ENCODE measurements around the gene CLASRP.
A peak's percentile ranks its signal among the peaks of the same experiment; 100 is the strongest.

Gene CLASRP

DNA sequence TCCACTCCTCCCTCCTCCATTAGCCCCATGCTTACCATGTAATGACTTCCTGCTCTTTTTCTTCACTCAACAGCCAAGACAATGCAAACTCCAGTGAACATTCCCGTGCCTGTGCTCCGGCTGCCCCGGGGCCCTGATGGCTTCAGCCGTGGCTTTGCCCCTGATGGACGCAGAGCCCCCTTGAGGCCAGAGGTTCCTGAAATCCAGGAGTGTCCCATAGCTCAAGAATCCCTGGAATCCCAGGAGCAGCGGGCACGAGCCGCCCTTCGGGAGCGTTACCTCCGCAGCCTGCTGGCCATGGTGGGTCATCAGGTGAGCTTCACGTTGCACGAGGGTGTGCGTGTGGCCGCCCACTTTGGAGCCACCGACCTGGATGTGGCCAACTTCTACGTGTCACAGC is 51.2 kb downstream of the CLASRP start:
- DNase-seq, result no peak

GRCh38 chr19:45090606-45091005 is 51.8 kb downstream of the CLASRP start:
- no peak for DNase-seq

- peak; percentile 99 for DNase-seq
These were observed 52.4 kb downstream of the CLASRP start for GRCh38 chr19:45091031-45091923.

- peak; percentile 93 for DNase-seq
These were observed 54.2 kb downstream of the CLASRP start, which contains the start of gene PPP1R37 for GRCh38 chr19:45092747-45093678. TSS of gene PPP1R37 (plus strand) at chr19:45093179. CDS start at chr19:45093326, 147 bp downstream.

DNA sequence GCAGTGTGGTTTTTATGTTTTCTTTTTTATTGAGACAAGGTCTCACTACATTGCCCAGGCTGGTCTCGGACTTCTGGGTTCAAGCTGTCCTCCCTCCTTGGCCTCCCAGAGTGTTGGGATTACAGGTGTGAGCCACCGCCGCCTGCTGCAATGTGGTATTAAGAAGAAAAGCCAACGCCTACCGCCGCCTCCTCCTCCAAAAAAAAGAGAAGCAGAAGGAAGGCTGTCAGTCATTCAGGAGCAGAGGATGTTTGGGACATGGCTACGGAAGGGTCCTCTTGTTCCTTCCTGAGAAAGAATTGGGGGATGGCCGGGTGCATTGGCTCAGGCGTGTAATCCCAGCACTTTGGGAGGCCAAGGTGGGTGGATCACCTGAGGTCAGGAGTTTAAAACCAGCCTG is 55.3 kb downstream of the CLASRP start:
- DNase-seq, result no peak

DNA sequence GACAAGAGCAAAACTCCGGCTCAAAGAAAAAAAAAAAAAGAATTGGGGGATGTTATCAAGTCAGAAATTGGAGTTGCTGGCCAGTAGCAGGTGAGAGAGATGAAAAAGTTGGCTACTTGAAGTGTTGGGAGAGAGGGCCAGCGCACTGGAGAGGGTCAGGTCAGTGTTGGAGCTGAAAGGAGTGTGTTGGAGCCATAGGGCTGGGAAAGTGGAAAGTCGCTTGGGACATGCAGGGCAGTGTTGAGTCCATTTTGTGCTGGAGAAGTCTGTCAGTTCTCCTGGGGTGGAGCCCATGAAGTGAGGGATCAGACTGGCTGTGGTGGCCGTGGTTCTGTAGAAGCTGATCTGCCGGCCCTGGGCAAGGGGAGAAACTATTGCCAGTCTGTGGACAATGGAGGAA is 55.9 kb downstream of the CLASRP start:
- no peak for DNase-seq

- no peak for DNase-seq
These were observed 56.9 kb downstream of the CLASRP start for GRCh38 chr19:45095496-45096413.

DNA sequence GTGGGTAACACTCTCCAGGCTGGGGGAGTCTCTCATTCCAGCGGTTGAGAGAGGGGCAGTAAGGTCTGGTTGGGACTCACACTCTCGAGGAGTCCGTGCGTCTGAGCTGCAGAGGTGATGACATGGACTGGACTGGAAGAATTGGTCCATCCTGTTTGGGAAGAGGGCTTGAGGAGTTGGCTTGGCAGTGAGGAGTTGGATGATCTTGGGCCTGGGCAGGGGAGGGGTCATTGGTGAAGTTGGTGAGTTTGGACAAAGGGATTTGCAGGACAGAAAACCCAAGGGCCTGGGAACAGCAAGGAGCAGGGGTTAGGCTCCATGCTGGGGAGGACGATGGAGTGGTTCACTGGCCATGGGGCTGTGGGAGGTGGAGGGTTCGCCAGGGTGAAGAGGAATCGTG is 57.9 kb downstream of the CLASRP start:
- no peak for DNase-seq

GRCh38 chr19:45097450-45097775 is 58.6 kb downstream of the CLASRP start:
- DNase-seq, result no peak

DNA sequence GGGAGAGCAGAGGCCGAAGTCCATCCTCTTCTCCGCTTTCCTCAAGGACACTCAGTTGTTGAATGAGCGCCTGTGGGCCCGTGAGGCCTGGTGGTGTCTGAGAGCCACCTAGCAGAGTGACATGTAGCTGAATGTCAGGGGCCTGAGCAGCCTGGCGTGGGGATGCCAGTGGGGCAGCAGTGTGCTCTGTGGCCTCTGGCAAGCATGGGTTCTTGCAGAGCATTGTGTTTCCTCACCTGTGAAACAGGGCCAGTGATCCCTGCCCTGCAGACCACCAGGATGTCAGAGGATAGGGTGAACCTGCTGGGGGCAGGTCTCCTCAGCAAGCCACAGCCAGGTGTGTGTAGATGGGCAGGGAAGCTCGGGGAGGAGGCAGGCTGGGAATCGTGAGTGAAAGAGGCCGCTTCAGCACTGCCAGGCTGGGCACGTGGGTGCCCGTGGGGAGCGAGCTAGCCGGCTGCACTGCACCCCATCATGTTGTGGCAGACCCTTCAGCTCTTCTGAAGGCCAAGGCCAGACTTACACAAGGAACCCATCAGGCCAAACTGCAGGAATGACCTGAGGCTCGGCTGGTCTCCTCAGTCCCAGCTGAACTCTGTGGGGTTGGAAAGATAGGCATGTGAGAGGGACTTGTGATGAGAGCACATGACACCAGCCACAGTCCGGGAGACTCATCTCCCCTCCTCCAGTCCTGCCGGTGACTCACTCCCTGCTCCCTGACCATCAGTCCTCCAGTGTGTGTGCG is 59.1 kb downstream of the CLASRP start:
- DNase-seq, result no peak

DNA sequence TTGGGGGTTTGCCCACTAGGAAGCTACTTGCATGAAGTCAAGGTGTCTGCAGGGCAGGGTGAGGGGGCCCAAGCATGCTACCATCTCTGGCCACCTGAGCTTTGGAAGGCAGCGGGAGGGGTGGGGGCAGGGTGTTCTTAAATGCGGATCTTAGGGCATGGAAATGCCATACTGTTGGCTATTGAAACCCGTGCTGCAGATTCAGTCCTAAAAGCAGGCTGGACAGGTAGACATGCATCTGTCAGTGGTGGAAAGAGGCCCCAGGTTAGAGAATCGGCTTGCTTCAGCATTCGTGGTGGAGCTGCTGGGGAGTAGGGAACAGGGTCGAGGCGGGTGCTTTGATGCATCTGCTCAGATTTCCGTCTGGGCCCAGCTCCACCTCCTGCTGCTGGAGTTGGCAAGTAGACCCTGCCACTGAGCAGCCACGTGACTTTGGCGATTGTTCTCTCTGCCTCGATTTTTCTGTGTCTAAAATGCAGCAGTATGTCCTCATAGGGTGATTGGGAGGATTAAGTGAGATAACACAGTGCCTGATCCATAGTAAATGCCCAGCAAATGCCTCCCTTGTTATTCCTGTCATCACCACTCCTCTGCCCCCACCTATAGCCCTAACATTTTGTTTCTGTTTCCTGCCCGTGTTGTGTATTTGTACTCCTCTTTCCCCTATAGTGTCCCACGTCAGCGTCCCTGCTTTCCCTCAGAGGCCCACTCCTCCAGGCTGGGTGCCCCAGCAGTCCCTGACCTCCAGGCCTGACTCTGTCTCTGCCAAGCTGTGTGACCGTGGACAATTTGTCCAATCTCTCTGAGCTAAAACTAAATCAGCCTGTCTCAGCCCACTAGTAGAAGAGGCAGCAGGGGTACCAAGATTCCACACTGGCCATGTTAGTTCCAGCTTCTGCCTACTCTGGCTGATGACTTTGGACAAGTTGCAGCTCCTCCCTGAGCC is 59.9 kb downstream of the CLASRP start:
- no peak for DNase-seq

GRCh38 chr19:45099467-45100191 is 60.8 kb downstream of the CLASRP start:
- no peak for DNase-seq

DNA sequence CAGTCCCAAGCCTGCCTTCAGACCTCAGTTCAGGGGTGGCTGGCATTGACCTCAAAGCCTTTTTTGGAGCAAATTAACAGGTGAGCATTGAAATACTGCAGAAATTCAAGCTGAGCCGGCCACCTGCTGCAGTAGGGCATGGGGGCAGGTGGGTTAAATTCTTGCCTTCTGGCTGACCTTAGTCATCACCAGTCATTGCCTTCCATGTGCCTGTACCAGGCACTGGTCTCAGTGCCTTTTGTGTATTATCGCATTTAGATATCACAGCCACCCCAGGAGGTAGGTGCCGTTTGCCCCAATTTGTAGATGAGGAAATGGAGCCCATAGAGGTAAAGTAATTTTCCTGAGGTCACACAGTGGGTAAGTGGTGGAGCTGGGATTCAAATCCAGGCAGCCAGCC is 61.4 kb downstream of the CLASRP start:
- DNase-seq, result no peak

- DNase-seq, result no peak
These were observed 62.0 kb downstream of the CLASRP start for GRCh38 chr19:45100846-45101252.

- no peak for DNase-seq
These were observed 63.0 kb downstream of the CLASRP start for GRCh38 chr19:45101806-45102205.

GRCh38 chr19:45102481-45102880 is 63.6 kb downstream of the CLASRP start:
- DNase-seq, result no peak

DNA sequence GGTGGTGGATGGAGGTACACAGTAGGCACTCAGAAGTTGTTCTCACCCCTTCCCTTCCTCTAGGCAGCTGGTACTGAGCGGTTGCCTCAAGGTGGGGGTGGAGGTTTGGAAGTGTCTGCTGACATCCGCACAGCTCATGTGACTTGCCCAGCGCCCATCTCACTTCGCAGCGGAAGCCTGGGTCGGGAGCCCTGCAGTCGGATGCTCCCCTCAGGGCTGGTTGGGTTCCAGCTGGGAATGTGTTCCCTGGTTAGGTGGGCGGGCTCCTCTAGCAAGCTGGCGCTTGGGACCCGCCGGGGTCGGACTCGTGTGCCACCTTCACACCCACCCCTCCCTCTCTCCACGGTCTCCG is 64.3 kb downstream of the CLASRP start:
- DNase-seq, result no peak

GRCh38 chr19:45103508-45104319 is 64.9 kb downstream of the CLASRP start:
- no peak for DNase-seq

DNA sequence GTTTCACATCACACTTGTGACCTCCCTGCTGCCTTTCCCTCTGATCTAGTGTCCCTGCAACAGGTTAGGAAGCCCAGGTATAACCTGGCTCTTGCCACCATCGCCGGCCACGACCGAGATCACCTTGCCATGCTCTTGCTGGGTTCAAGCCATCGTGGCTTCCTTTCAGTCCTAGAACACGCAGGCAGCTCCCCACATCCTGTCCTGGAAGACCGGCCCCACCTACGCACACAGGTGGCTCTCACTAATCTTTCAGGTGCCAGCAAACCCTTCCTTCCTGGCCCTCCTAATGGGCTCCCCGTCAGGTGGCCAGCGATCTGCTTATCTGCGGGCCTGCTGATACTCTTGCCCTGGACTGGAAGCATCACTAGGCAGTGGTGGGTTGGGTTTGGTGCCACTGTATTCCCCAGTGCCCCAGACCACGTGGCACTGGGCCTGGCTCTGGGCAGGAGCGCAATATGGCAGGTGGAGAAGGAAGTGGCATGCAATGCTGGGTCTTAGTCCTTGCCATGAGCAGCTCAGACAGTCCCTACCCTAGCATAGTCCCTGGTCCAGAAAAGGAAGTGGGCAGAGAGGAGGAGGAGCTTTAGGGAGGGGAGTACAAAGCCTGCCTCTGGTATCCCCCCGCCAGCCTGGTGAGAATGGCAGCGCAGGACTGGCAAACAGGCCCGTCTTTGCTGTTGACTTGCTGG is 66.0 kb downstream of the CLASRP start:
- DNase-seq, result no peak
